ENCODE data around the gene PLEKHG5.

DNA sequence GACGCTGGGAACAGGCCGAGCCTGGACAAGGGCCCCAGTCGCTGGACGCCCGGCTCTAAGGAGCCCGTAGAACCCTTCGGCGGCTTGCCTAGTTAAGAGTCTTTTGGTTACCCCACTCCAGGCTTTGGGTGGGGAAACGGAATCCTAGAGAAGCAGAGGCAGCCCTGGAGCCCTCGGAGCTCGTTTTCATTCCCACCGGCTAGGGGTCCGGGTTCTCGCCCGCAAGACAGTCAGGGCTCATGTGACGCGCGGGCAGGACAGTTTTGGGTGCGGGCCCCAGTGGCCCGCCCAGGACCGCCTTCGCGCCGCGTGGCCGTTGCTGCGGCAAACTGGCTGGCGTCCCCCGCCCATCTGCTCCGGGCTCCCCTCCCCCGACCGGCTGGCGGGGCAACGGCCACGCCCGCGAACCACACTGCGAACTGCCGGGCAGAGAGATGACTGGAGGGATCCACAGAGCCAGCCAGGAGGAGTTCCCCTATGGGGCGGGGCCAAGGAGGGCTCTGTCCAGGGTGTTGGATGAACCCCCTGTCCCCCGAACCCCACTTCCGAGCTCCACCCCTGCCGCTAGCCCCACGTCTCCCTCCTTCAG lies 70.9 kb downstream of the PLEKHG5 start:
- TF ChIP-seq POLR2A (IDR thresholded peaks at IDR 0.05) = no peak
- TF ChIP-seq, protein P1, sequence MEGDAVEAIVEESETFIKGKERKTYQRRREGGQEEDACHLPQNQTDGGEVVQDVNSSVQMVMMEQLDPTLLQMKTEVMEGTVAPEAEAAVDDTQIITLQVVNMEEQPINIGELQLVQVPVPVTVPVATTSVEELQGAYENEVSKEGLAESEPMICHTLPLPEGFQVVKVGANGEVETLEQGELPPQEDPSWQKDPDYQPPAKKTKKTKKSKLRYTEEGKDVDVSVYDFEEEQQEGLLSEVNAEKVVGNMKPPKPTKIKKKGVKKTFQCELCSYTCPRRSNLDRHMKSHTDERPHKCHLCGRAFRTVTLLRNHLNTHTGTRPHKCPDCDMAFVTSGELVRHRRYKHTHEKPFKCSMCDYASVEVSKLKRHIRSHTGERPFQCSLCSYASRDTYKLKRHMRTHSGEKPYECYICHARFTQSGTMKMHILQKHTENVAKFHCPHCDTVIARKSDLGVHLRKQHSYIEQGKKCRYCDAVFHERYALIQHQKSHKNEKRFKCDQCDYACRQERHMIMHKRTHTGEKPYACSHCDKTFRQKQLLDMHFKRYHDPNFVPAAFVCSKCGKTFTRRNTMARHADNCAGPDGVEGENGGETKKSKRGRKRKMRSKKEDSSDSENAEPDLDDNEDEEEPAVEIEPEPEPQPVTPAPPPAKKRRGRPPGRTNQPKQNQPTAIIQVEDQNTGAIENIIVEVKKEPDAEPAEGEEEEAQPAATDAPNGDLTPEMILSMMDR (IDR thresholded peaks at IDR 0.05) = no peak

Measured in heart left ventricle (tissue), 13 donors.